GM12878 (cell line): Measurements from ENCODE around the gene HMGXB4.

Source experiments
- CHD2 ChIP-seq: IDR thresholded peaks from 2 replicates; pipeline ENCODE4 v1.6.1; 2011; ENCODE audit warnings: low read depth, low read length, improper control_type of control experiment, borderline replicate concordance
- EED ChIP-seq: sonication (generic); IDR thresholded peaks from 2 replicates; pipeline ENCODE4 v1.6.1; 2016; ENCODE audit warnings: antibody characterized with exemption, low read depth
- IKZF2 ChIP-seq, 2 experiments: fragments of 450-650 bp; IDR thresholded peaks; 2 replicates each; pipeline ENCODE4 v1.6.1; 2017; ENCODE audit warnings: mild to moderate bottlenecking in 2 of 2, moderate library complexity in 2 of 2
- NFYB ChIP-seq: IDR thresholded peaks from 2 replicates; pipeline ENCODE4 v1.6.1; 2011; ENCODE audit warnings: low read depth, mild to moderate bottlenecking, low read length, improper control_type of control experiment, moderate library complexity; ENCODE audit not compliant: insufficient read depth
- POLR2AphosphoS5 ChIP-seq: IDR thresholded peaks from 2 replicates; pipeline ENCODE4 v1.6.1; 2011; ENCODE audit warnings: mild to moderate bottlenecking, low read length, inconsistent platforms
- SMC3 ChIP-seq: IDR thresholded peaks from 2 replicates; pipeline ENCODE4 v1.6.1; 2011; ENCODE audit warnings: low read length, improper control_type of control experiment, borderline replicate concordance
- SREBF2 ChIP-seq: IDR thresholded peaks from 2 replicates; pipeline ENCODE4 v1.6.1; 2012; ENCODE audit warnings: mild to moderate bottlenecking, low read length

- TF ChIP-seq IKZF2 (IDR thresholded peaks at IDR 0.05) (no peak), SREBF2 (no peak), EED (no peak), NFYB (no peak), SMC3 (no peak), POLR2AphosphoS5 (no peak), CHD2 (no peak)
These were observed 50.1 kb downstream of the HMGXB4 start for GRCh38 chr22:35307372-35307771.
